BJ (cell line): Measurements from ENCODE around the gene PAM16. TPM values are rescaled to one million over a fixed set of nuclear protein-coding genes. Genes with fewer than 3 reads are reported as not detected.
"Not testable (repeated sequence)": the region's sequence is repeated elsewhere in the genome, so short reads cannot be mapped to it uniquely, and the experiment has no call there.

ENCODE experiments used
- CTCF ChIA-PET: fragments of 350-600 bp; formaldehyde crosslinking; extraction: SDS; loops from one replicate; lab custom pipeline; 2021; ENCODE audit warnings: antibody characterized with exemption, inconsistent platforms; lab: Yijun Ruan, JAX
- POLR2A ChIA-PET: fragments of 300-600 bp; sonication (Branson Sonifier 250); formaldehyde crosslinking; extraction: SDS; loops from one replicate; lab custom pipeline; 2021; ENCODE audit warnings: antibody characterized with exemption; lab: Charles Lee
- DNase-seq: peaks from one replicate; pipeline ENCODE4 v3.0.0-alpha.2; 2011; ENCODE audit warnings: low read depth
- H3K27me3 ChIP-seq: 2 replicates; pipeline ENCODE4 v1.6.0; 2011; ENCODE audit warnings: low read length; ENCODE audit not compliant: control insufficient read depth, insufficient read depth
- H3K36me3 ChIP-seq: 2 replicates; pipeline ENCODE4 v1.5.1; 2011; ENCODE audit warnings: low read length; ENCODE audit not compliant: control insufficient read depth, insufficient read depth
- H3K4me3 ChIP-seq: 2 replicates; pipeline ENCODE4 v1.5.1; 2011; ENCODE audit warnings: low read depth, mild to moderate bottlenecking, control low read depth, low read length
- CTCF ChIP-seq: IDR thresholded peaks from 2 replicates; pipeline ENCODE4 v1.5.1; 2011; ENCODE audit warnings: low read depth, mild to moderate bottlenecking, control low read depth, inconsistent platforms, low read length, moderate library complexity; ENCODE audit not compliant: insufficient read depth
- polyA plus RNA-seq: library from polyadenylated mRNA; depleted of rRNA; stranded (reverse); fragments of >200 nt; gene quantifications from 2 replicates; pipeline ENCODE4 v1.2.3, GENCODE V29; 2011

The PAM16 gene
- polyA plus RNA-seq, 1 experiment = 44.2 TPM

- H3K27me3 ChIP-seq = no peaks in the 10 kb centered on the region
- TF ChIP-seq CTCF = no peak
- no peak for DNase-seq
- H3K4me3 ChIP-seq = no peak overlapping the region
- ChIA-PET POLR2A (no interaction called here), CTCF (interaction anchor here (0.9 to 2.5 kb wide), 6 partner anchors 17 to 480 kb away, joined by 3 to 10 read pairs (median 4); no protein-coding TSS in a partner anchor)
- H3K36me3 ChIP-seq = peaks cover 4% of the 10 kb centered on the region
Measured at GRCh38 chr16:4345836-4346781, 5.0 kb downstream of the PAM16 start.

- DNase-seq = no peak
- H3K4me3 ChIP-seq = no peak overlapping the region
- H3K27me3 ChIP-seq = no peaks in the 10 kb centered on the region
- H3K36me3 ChIP-seq = peaks cover 6% of the 10 kb centered on the region
- no peak for TF ChIP-seq CTCF
- CTCF ChIA-PET = interaction anchor here (2.4 to 2.5 kb wide), 2 partner anchors 16 to 58 kb away, joined by 6 to 10 read pairs; no protein-coding TSS in a partner anchor
- POLR2A ChIA-PET = no interaction called here
Measured at GRCh38 chr16:4344983-4345835, 5.9 kb downstream of the PAM16 start.

DNA sequence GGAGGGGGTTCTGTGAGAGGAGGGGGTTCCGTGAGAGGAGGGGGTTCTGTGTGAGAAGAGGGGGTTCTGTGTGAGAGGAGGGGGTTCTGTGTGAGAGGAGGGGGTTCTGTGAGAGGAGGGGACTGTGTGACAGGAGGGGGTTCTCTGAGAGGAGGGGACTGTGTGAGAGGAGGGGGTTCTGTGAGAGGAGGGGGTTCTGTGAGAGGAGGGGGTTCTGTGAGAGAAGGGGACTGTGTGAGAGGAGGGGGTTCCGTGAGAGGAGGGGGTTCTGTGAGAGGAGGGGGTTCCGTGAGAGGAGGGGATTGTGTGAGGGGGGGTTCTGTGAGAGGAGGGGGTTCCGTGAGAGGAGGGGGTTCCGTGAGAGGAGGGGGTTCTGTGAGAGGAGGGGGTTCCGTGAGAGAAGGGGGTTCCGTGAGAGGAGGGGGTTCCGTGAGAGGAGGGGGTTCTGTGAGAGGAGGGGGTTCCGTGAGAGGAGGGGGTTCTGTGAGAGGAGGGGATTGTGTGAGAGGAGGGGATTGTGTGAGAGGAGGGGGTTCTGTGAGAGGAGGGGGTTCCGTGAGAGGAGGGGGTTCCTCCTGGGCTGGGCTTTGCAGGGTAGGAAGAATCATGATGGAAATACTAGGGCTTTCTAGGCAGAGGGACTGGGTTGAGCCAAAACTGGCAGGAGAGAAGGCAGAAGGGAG, 6.7 kb downstream of the PAM16 start:
- H3K36me3 ChIP-seq, POLR2A ChIA-PET, H3K27me3 ChIP-seq, H3K4me3 ChIP-seq, DNase-seq: not testable (repeated sequence)
- CTCF ChIA-PET = interaction anchor here (2.4 to 6.8 kb wide), 2 partner anchors 13 to 15 kb away, joined by 6 to 51 read pairs; no protein-coding TSS in a partner anchor

GRCh38 chr16:4342866-4343744, 8.0 kb downstream of the PAM16 start:
- Histone ChIP-seq H3K27me3 (no peaks in the 10 kb centered on the region), H3K4me3 (no peak overlapping the region), H3K36me3 (peaks cover 12% of the 10 kb centered on the region)
- POLR2A ChIA-PET = no interaction called here
- no peak for TF ChIP-seq CTCF
- no peak for DNase-seq
- CTCF ChIA-PET = interaction anchor here (0.9 to 6.8 kb wide), 3 partner anchors 12 to 61 kb away, joined by 7 to 51 read pairs (median 39); no protein-coding TSS in a partner anchor
